Measurements from ENCODE around the gene HEBP2. TPM values are rescaled to one million over a fixed set of nuclear protein-coding genes. Genes with fewer than 3 reads are reported as not detected.

HEBP2 gene
- total and polyA plus RNA-seq, 2 experiments from 2014 or later: 25.6 to 118 TPM

DNA sequence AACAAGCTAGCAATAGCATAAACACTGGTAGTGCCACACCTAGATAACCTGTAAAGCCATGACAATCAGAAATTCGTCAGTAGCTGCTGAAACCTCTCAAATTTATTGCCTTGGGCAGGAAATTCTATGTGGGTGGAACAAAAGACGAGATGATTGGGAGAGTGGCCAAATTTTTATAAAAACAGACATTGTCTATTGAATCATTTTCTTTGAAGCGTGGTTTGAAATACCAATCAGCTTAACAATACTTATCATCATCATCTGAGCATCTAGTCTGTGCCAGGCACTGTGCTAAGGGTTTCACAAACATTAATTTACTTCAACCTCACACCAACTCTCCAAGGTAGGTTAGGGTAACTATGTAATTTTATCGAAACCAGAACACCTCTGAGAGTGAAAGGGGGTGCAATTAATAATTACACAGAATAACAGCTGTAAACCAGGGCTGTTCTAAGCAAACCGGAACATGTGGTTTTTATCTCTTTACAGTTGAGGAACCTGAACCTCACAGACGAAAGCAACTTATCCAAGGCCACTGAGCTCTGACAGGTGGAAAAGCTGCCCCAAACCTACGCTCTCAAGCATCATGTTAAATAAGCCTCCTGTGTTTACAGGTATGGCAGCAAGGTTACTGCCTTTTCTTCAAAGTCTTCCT is 51.9 kb downstream of the HEBP2 start:
- DNase-seq (ENCODE audit: low spot score) (no peak), ATAC-seq (no peak)
- no peaks in the 10 kb centered on the region for H3K36me3 ChIP-seq (ENCODE audit: insufficient read depth)
- no peaks in the 10 kb centered on the region for H3K27me3 ChIP-seq (ENCODE audit: insufficient read depth)
- H3K79me2 ChIP-seq (replicated peaks; ENCODE audit: insufficient read depth): no peaks in the 10 kb centered on the region
- H3K9me3 Mint-ChIP-seq: no peaks in the 10 kb centered on the region
- TF ChIP-seq EZH2phosphoT487 (IDR thresholded peaks at IDR 0.05; ENCODE audit: unreplicated experiment) (no peak), EZH2 (IDR thresholded peaks at IDR 0.05; ENCODE audit: low read depth, unreplicated experiment) (no peak), REST (IDR thresholded peaks at IDR 0.05; ENCODE audit: unreplicated experiment) (no peak), CREB1 (CRISPR knock-in tag; IDR thresholded peaks at IDR 0.05; ENCODE audit: low read depth) (no peak), ZNF114 (CRISPR knock-in tag; IDR thresholded peaks at IDR 0.05) (no peak), CTCF (conservative IDR thresholded peaks at IDR 0.05; ENCODE audit: low read depth in 2 of 2) (no peak), ZNF331 (CRISPR knock-in tag; IDR thresholded peaks at IDR 0.05; ENCODE audit: low read depth) (no peak), POLR2AphosphoS5 (IDR thresholded peaks at IDR 0.05; ENCODE audit: low read depth) (no peak)
- TF ChIP-seq, protein P1, sequence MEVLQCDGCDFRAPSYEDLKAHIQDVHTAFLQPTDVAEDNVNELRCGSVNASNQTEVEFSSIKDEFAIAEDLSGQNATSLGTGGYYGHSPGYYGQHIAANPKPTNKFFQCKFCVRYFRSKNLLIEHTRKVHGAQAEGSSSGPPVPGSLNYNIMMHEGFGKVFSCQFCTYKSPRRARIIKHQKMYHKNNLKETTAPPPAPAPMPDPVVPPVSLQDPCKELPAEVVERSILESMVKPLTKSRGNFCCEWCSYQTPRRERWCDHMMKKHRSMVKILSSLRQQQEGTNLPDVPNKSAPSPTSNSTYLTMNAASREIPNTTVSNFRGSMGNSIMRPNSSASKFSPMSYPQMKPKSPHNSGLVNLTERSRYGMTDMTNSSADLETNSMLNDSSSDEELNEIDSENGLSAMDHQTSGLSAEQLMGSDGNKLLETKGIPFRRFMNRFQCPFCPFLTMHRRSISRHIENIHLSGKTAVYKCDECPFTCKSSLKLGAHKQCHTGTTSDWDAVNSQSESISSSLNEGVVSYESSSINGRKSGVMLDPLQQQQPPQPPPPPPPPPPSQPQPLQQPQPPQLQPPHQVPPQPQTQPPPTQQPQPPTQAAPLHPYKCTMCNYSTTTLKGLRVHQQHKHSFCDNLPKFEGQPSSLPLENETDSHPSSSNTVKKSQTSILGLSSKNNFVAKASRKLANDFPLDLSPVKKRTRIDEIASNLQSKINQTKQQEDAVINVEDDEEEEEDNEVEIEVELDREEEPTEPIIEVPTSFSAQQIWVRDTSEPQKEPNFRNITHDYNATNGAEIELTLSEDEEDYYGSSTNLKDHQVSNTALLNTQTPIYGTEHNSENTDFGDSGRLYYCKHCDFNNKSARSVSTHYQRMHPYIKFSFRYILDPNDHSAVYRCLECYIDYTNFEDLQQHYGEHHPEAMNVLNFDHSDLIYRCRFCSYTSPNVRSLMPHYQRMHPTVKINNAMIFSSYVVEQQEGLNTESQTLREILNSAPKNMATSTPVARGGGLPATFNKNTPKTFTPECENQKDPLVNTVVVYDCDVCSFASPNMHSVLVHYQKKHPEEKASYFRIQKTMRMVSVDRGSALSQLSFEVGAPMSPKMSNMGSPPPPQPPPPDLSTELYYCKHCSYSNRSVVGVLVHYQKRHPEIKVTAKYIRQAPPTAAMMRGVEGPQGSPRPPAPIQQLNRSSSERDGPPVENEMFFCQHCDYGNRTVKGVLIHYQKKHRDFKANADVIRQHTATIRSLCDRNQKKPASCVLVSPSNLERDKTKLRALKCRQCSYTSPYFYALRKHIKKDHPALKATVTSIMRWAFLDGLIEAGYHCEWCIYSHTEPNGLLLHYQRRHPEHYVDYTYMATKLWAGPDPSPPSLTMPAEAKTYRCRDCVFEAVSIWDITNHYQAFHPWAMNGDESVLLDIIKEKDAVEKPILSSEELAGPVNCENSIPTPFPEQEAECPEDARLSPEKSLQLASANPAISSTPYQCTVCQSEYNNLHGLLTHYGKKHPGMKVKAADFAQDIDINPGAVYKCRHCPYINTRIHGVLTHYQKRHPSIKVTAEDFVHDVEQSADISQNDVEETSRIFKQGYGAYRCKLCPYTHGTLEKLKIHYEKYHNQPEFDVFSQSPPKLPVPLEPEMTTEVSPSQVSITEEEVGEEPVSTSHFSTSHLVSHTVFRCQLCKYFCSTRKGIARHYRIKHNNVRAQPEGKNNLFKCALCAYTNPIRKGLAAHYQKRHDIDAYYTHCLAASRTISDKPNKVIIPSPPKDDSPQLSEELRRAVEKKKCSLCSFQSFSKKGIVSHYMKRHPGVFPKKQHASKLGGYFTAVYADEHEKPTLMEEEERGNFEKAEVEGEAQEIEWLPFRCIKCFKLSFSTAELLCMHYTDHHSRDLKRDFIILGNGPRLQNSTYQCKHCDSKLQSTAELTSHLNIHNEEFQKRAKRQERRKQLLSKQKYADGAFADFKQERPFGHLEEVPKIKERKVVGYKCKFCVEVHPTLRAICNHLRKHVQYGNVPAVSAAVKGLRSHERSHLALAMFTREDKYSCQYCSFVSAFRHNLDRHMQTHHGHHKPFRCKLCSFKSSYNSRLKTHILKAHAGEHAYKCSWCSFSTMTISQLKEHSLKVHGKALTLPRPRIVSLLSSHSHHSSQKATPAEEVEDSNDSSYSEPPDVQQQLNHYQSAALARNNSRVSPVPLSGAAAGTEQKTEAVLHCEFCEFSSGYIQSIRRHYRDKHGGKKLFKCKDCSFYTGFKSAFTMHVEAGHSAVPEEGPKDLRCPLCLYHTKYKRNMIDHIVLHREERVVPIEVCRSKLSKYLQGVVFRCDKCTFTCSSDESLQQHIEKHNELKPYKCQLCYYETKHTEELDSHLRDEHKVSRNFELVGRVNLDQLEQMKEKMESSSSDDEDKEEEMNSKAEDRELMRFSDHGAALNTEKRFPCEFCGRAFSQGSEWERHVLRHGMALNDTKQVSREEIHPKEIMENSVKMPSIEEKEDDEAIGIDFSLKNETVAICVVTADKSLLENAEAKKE (CRISPR knock-in tag; IDR thresholded peaks at IDR 0.05): no peak
- peak overlapping the region; percentile 29; the same call in 1 of the 2 replicates for H3K27ac ChIP-seq (ENCODE audit: low read depth)
- no peak overlapping the region for H3K4me3 ChIP-seq
- H3K27me3 Mint-ChIP-seq (ENCODE audit: insufficient read depth, low read depth, poor library complexity): no peaks in the 10 kb centered on the region
- no peaks in the 10 kb centered on the region for H3K36me3 Mint-ChIP-seq (ENCODE audit: low read depth)
- no peaks in the 10 kb centered on the region; the same call in 2 of the 3 replicates for H3K4me1 Mint-ChIP-seq
- H3K4me3 Mint-ChIP-seq: no peak overlapping the region
- H3F3A ChIP-seq (replicated peaks; ENCODE audit: low read depth): no peaks in the 10 kb centered on the region
- 0 out of 2 replicates have a peak, but pooled peaks cover 3% of the 10 kb centered on the region for H3K4me1 ChIP-seq (ENCODE audit: insufficient read depth)
- no peak overlapping the region for H3K4me2 ChIP-seq
- 0 out of 2 replicates have a peak, but pooled peaks cover 7% of the 10 kb centered on the region for H4K20me1 ChIP-seq (replicated peaks; ENCODE audit: insufficient read depth)
- no peak overlapping the region for H2AFZ ChIP-seq
- H3K27ac Mint-ChIP-seq: no peak overlapping the region
- H3K9me2 ChIP-seq (ENCODE audit: insufficient read depth): no peaks in the 10 kb centered on the region
